ENCODE results near the gene TMEM259. TPM values are rescaled to one million over a fixed set of nuclear protein-coding genes. Genes with fewer than 3 reads are reported as not detected.

The TMEM259 gene
- total and polyA plus RNA-seq, 2 donors (not counting 3 experiments of a cell fraction or from before 2014, with no cell fraction given): 142 to 297 TPM

- ChIA-PET POLR2A (no interaction called here), CTCF (no interaction called here)
- no TSS peak for BruUV-seq (replicated peaks)
- TF ChIP-seq POLR2A (IDR thresholded peaks at IDR 0.05; ENCODE audit: low read depth, low read length): no peak
- TF ChIP-seq EZH2 (IDR thresholded peaks at IDR 0.05; ENCODE audit: borderline replicate concordance, low read depth, low read length, severe bottlenecking): no peak
- TF ChIP-seq MAX (IDR thresholded peaks at IDR 0.05; ENCODE audit: insufficient read depth, insufficient read length): no peak
- Histone ChIP-seq H4K20me1 (replicated peaks; ENCODE audit: control insufficient read depth, extremely low read depth, insufficient read depth, low read length) (no peaks in the 10 kb centered on the region), H3K9ac (replicated peaks; ENCODE audit: extremely low read depth, insufficient read depth, low read length) (no peak overlapping the region), H3K27ac (ENCODE audit: insufficient read depth, low read depth, low read length) (no peak overlapping the region), H3K4me3 (replicated peaks in 1 of 3; ENCODE audit: insufficient read depth in 1 of 3, low read depth in 1 of 3, low read length in 3 of 3) (no peak overlapping the region), H3K36me3 (ENCODE audit: control insufficient read depth in 2 of 2, extremely low read depth in 1 of 2, insufficient read depth in 2 of 2, low read length in 2 of 2) (peaks cover 5 to 20% of the 10 kb centered on the region in 2 experiments), H3K27me3 (ENCODE audit: control insufficient read depth in 2 of 2, insufficient read depth in 2 of 2, low read length in 2 of 2) (no peaks in the 10 kb centered on the region), H3K4me2 (ENCODE audit: insufficient read depth, low read length) (no peak overlapping the region), H3K4me1 (ENCODE audit: control insufficient read depth, extremely low read depth, insufficient read depth, low read length) (peaks cover 39% of the 10 kb centered on the region), H3K79me2 (ENCODE audit: control insufficient read depth, insufficient read depth, low read length) (peaks cover 71% of the 10 kb centered on the region), H3K9me1 (replicated peaks; ENCODE audit: control insufficient read depth, extremely low read depth, insufficient read depth, low read length) (no peaks in the 10 kb centered on the region), H3K9me3 (replicated peaks; ENCODE audit: control insufficient read depth, insufficient read depth, low read length) (no peaks in the 10 kb centered on the region), H2AFZ (ENCODE audit: low read depth, low read length) (no peak overlapping the region)
- FAIRE-seq: no peak
- dilution Hi-C loops (cut with MboI; ENCODE audit: extremely low pct_ligation_motif_present, low sequenced_read_pairs): no loop called here
- DNase-seq (ENCODE audit: low read depth, low spot score): no peak
- intact Hi-C loops (cut with micrococcal nuclease): no loop called here
Measured at GRCh38 chr19:1015061-1015781, 5.7 kb downstream of the TMEM259 start.

GRCh38 chr19:1014161-1015060 lies 6.5 kb downstream of the TMEM259 start:
- Histone ChIP-seq H3K9me1 (replicated peaks; ENCODE audit: control insufficient read depth, extremely low read depth, insufficient read depth, low read length) (no peaks in the 10 kb centered on the region), H4K20me1 (replicated peaks; ENCODE audit: control insufficient read depth, extremely low read depth, insufficient read depth, low read length) (no peaks in the 10 kb centered on the region), H3K9me3 (replicated peaks; ENCODE audit: control insufficient read depth, insufficient read depth, low read length) (no peaks in the 10 kb centered on the region), H3K36me3 (ENCODE audit: control insufficient read depth in 2 of 2, extremely low read depth in 1 of 2, insufficient read depth in 2 of 2, low read length in 2 of 2) (peaks cover 5 to 23% of the 10 kb centered on the region in 2 experiments), H3K4me1 (ENCODE audit: control insufficient read depth, extremely low read depth, insufficient read depth, low read length) (peaks cover 32% of the 10 kb centered on the region), H2AFZ (ENCODE audit: low read depth, low read length) (no peak overlapping the region), H3K27ac (ENCODE audit: insufficient read depth, low read depth, low read length) (no peak overlapping the region), H3K27me3 (ENCODE audit: control insufficient read depth in 2 of 2, insufficient read depth in 2 of 2, low read length in 2 of 2) (no peaks in the 10 kb centered on the region), H3K4me3 (replicated peaks in 1 of 3; ENCODE audit: insufficient read depth in 1 of 3, low read depth in 1 of 3, low read length in 3 of 3) (no peak overlapping the region), H3K9ac (replicated peaks; ENCODE audit: extremely low read depth, insufficient read depth, low read length) (no peak overlapping the region), H3K79me2 (ENCODE audit: control insufficient read depth, insufficient read depth, low read length) (peaks cover 63% of the 10 kb centered on the region), H3K4me2 (ENCODE audit: insufficient read depth, low read length) (no peak overlapping the region)
- DNase-seq (ENCODE audit: low read depth, low spot score): no peak
- ChIA-PET CTCF (no interaction called here), POLR2A (no interaction called here)
- BruUV-seq (replicated peaks): no TSS peak
- intact Hi-C loops (cut with micrococcal nuclease) (no loop called here), dilution Hi-C loops (cut with MboI; ENCODE audit: extremely low pct_ligation_motif_present, low sequenced_read_pairs) (no loop called here)
- TF ChIP-seq CTCF (IDR thresholded peaks at IDR 0.05; ENCODE audit: extremely low read depth in 1 of 2, insufficient read depth in 1 of 2, low read depth in 1 of 2, low read length in 2 of 2): no peak
- no peak for TF ChIP-seq FOS (IDR thresholded peaks at IDR 0.05; ENCODE audit: borderline replicate concordance, insufficient read depth, low read length)
- TF ChIP-seq GATA2 (IDR thresholded peaks at IDR 0.05; ENCODE audit: insufficient read depth, insufficient read length, low read depth, low read length): no peak
- TF ChIP-seq EZH2 (IDR thresholded peaks at IDR 0.05; ENCODE audit: borderline replicate concordance, low read depth, low read length, severe bottlenecking): no peak
- no peak for TF ChIP-seq POLR2A (IDR thresholded peaks at IDR 0.05; ENCODE audit: low read depth, low read length)
- no peak for TF ChIP-seq JUN (IDR thresholded peaks at IDR 0.05; ENCODE audit: borderline replicate concordance, insufficient read depth, insufficient read length, low read depth)
- no peak for TF ChIP-seq MYC (IDR thresholded peaks at IDR 0.05; ENCODE audit: low read depth, low read length)
- no peak for TF ChIP-seq MAX (IDR thresholded peaks at IDR 0.05; ENCODE audit: insufficient read depth, insufficient read length)
- TF ChIP-seq POLR2AphosphoS5 (IDR thresholded peaks at IDR 0.05; ENCODE audit: insufficient read depth, low read depth, low read length): no peak
- no peak for FAIRE-seq
